H1 (cell line): ENCODE data around the gene SHROOM2. TPM values are rescaled to one million over a fixed set of nuclear protein-coding genes. Genes with fewer than 3 reads are reported as not detected.

Experiments used
- CTCF ChIA-PET: fragments of 300-600 bp; sonication (Branson Sonifier 250); formaldehyde crosslinking; loops from one replicate; lab custom pipeline; 2021; ENCODE audit not compliant: partially characterized antibody; lab: Charles Lee
- POLR2A ChIA-PET: fragments of 300-600 bp; sonication (Branson Sonifier 250); formaldehyde crosslinking; loops from one replicate; lab custom pipeline; 2021; ENCODE audit warnings: inconsistent platforms; ENCODE audit not compliant: partially characterized antibody; lab: Charles Lee
- DNase-seq, 2 experiments: peaks; one replicate each; pipeline versions ENCODE4 v3.0.0 to v3.0.0-alpha.2; 2010 to 2022; ENCODE audit warnings: low spot score in 2 of 2, low read depth in 1 of 2, mixed read lengths in 1 of 2
- FAIRE-seq: peaks from 2 replicates; lab custom pipeline; 2011; peaks lifted over from hg19 to GRCh38; lab: Jason Lieb, UNC
- H2AFZ ChIP-seq: 2 replicates; pipeline ENCODE4 v1.8.1; 2012; ENCODE audit warnings: low read length, inconsistent platforms
- H2AK5ac ChIP-seq: 2 replicates; pipeline ENCODE4 v1.6.1; 2013; ENCODE audit warnings: low read depth, low read length
- H2BK120ac ChIP-seq: replicated peaks from 2 replicates; pipeline ENCODE3; 2013; ENCODE audit warnings: low read depth, low read length, inconsistent platforms
- H2BK12ac ChIP-seq: 2 replicates; pipeline ENCODE4 v1.6.1; 2013; ENCODE audit warnings: low read depth, low read length
- H2BK15ac ChIP-seq: 2 replicates; pipeline ENCODE4 v1.6.1; 2013; ENCODE audit warnings: low read length
- H2BK20ac ChIP-seq: 2 replicates; pipeline ENCODE4 v1.6.1; 2013; ENCODE audit warnings: low read length
- H2BK5ac ChIP-seq: 2 replicates; pipeline ENCODE4 v1.6.1; 2013; ENCODE audit warnings: low read depth, low read length
- H3K14ac ChIP-seq: 2 replicates; pipeline ENCODE4 v1.6.1; 2013; ENCODE audit warnings: inconsistent platforms; ENCODE audit not compliant: insufficient read length
- H3K18ac ChIP-seq: 2 replicates; pipeline ENCODE4 v1.6.1; 2013; ENCODE audit warnings: low read length; ENCODE audit errors: extremely low read depth
- H3K23ac ChIP-seq: 2 replicates; pipeline ENCODE4 v1.6.1; 2013; ENCODE audit warnings: inconsistent platforms; ENCODE audit not compliant: insufficient read length
- H3K23me2 ChIP-seq: 2 replicates; pipeline ENCODE4 v1.6.1; 2013; ENCODE audit warnings: low read depth, low read length
- H3K27ac ChIP-seq: 2 replicates; pipeline ENCODE4 v1.6.1; 2011; ENCODE audit warnings: low read depth, low read length, inconsistent platforms
- H3K27me3 ChIP-seq, 4 experiments: replicated peaks in 1 of 4; 1 replicate in 1 of 4; 2 replicates in 3 of 4; pipeline versions ENCODE4 v1.6.1 to v1.8.1; 2011 to 2013; ENCODE audit warnings: low read length in 3 of 4, mild to moderate bottlenecking in 3 of 4, inconsistent platforms in 2 of 4, mixed read lengths in 2 of 4, moderate library complexity in 1 of 4; ENCODE audit not compliant: control insufficient read depth in 3 of 4, insufficient read depth in 3 of 4; ENCODE audit errors: extremely low read depth in 1 of 4
- H3K36me3 ChIP-seq, 4 experiments: 2 replicates each; pipeline versions ENCODE4 v1.6.1 to v1.8.1; 2011 to 2013; ENCODE audit warnings: mild to moderate bottlenecking in 4 of 4, low read length in 3 of 4, moderate library complexity in 2 of 4, control low read depth in 1 of 4, inconsistent platforms in 1 of 4; ENCODE audit not compliant: insufficient read depth in 4 of 4, control insufficient read depth in 2 of 4
- H3K4ac ChIP-seq: replicated peaks from 2 replicates; pipeline ENCODE3; 2013; ENCODE audit warnings: low read length, low read depth, mixed read lengths, inconsistent platforms; ENCODE audit not compliant: insufficient read length
- H3K4me1 ChIP-seq, 4 experiments: replicated peaks in 1 of 4; 1 replicate in 1 of 4; 2 replicates in 3 of 4; pipeline versions ENCODE4 v1.6.1 to v1.8.1; 2011 to 2013; ENCODE audit warnings: low read length in 3 of 4, inconsistent platforms in 2 of 4, mixed read lengths in 1 of 4; ENCODE audit not compliant: insufficient read depth in 4 of 4, control insufficient read depth in 3 of 4
- H3K4me2 ChIP-seq, 2 experiments: 2 replicates each; pipeline versions ENCODE4 v1.6.1 to v1.8.1; 2011 to 2013; ENCODE audit warnings: low read depth in 2 of 2, low read length in 2 of 2, control low read depth in 1 of 2, inconsistent platforms in 1 of 2, mild to moderate bottlenecking in 1 of 2; ENCODE audit not compliant: insufficient read depth in 1 of 2
- H3K4me3 ChIP-seq, 4 experiments: fragments of 200-600, 300-600 bp in 1 of 4; sonication (generic), shearing (Covaris generic), sonication (Bioruptor Twin) in 1 of 4; 2 replicates each; pipeline versions ENCODE4 v1.5.1 to v1.8.1; 2011 to 2016; ENCODE audit warnings: low read length in 4 of 4, low read depth in 3 of 4, control low read depth in 2 of 4, inconsistent platforms in 2 of 4, mild to moderate bottlenecking in 2 of 4, mixed read lengths in 1 of 4, moderate library complexity in 1 of 4; ENCODE audit not compliant: insufficient read depth in 2 of 4; ENCODE audit errors: extremely low read depth in 1 of 4
- H3K56ac ChIP-seq: replicated peaks from 2 replicates; pipeline ENCODE3; 2013; ENCODE audit warnings: low read depth, mild to moderate bottlenecking, mixed read lengths, low read length, inconsistent platforms; ENCODE audit not compliant: insufficient read length
- H3K79me1 ChIP-seq: 2 replicates; pipeline ENCODE4 v1.6.1; 2013; ENCODE audit warnings: low read depth, low read length, control low read depth
- H3K79me2 ChIP-seq, 2 experiments: 2 replicates each; pipeline versions ENCODE4 v1.6.1 to v1.8.1; 2012 to 2013; ENCODE audit warnings: low read length in 2 of 2, mild to moderate bottlenecking in 2 of 2, inconsistent platforms in 1 of 2; ENCODE audit not compliant: insufficient read depth in 2 of 2, control insufficient read depth in 1 of 2
- H3K9ac ChIP-seq, 4 experiments: replicated peaks in 1 of 4; 1 replicate in 1 of 4; 2 replicates in 3 of 4; pipeline versions ENCODE4 v1.6.1 to v1.8.1; 2011 to 2013; ENCODE audit warnings: low read depth in 3 of 4, low read length in 3 of 4, control low read depth in 2 of 4, mild to moderate bottlenecking in 2 of 4, moderate library complexity in 2 of 4, inconsistent platforms in 1 of 4; ENCODE audit errors: extremely low read depth in 1 of 4
- H3K9me3 ChIP-seq, 2 experiments: 2 replicates each; pipeline versions ENCODE4 v1.6.1 to v1.8.1; 2012 to 2013; ENCODE audit warnings: mild to moderate bottlenecking in 2 of 2, moderate library complexity in 2 of 2, control low read depth in 1 of 2, inconsistent platforms in 1 of 2, low read depth in 1 of 2, low read length in 1 of 2, mixed read lengths in 1 of 2; ENCODE audit not compliant: insufficient read depth in 2 of 2
- H4K20me1 ChIP-seq, 2 experiments: replicated peaks in 1 of 2; 2 replicates each; pipeline versions ENCODE3 to v1.8.1; 2011 to 2013; ENCODE audit warnings: inconsistent platforms in 2 of 2, low read length in 2 of 2, mild to moderate bottlenecking in 1 of 2; ENCODE audit not compliant: insufficient read depth in 2 of 2, control insufficient read depth in 1 of 2
- H4K5ac ChIP-seq: 2 replicates; pipeline ENCODE4 v1.6.1; 2013; ENCODE audit warnings: low read length, low read depth, mixed read lengths, inconsistent platforms; ENCODE audit not compliant: insufficient read length
- H4K8ac ChIP-seq: 2 replicates; pipeline ENCODE4 v1.8.0; 2013; ENCODE audit warnings: mild to moderate bottlenecking, moderate library complexity, low read length, inconsistent platforms; ENCODE audit not compliant: insufficient read depth; ENCODE audit errors: extremely low read depth
- H4K91ac ChIP-seq: replicated peaks from 2 replicates; pipeline ENCODE3; 2013; ENCODE audit warnings: low read length, mixed read lengths, inconsistent platforms; ENCODE audit not compliant: insufficient read length
- BACH1 ChIP-seq: IDR thresholded peaks from 2 replicates; pipeline ENCODE4 v1.6.1; 2012; ENCODE audit warnings: low read length, improper control_type of control experiment
- BCL11A ChIP-seq, 2 experiments: IDR thresholded peaks; one replicate each; pipeline ENCODE4 v1.6.1; 2011; ENCODE audit warnings: low read depth in 2 of 2, low read length in 2 of 2, mild to moderate bottlenecking in 2 of 2
- CHD2 ChIP-seq: IDR thresholded peaks from 2 replicates; pipeline ENCODE4 v1.6.1; 2012; ENCODE audit warnings: low read length, improper control_type of control experiment
- EP300 ChIP-seq, 2 experiments: IDR thresholded peaks; 1 replicate in 1 of 2; 2 replicates in 1 of 2; pipeline ENCODE4 v1.6.1; 2011 to 2012; ENCODE audit warnings: low read depth in 2 of 2, low read length in 2 of 2, mild to moderate bottlenecking in 2 of 2, borderline replicate concordance in 1 of 2, inconsistent platforms in 1 of 2, moderate library complexity in 1 of 2
- EZH2 ChIP-seq: fragments of 200-600 bp; sonication (generic); IDR thresholded peaks from 2 replicates; pipeline ENCODE4 v1.7.1; 2012; ENCODE audit warnings: low read depth, mild to moderate bottlenecking, moderate library complexity, low read length, inconsistent platforms; ENCODE audit not compliant: severe bottlenecking
- HDAC2 ChIP-seq, 2 experiments: fragments of 300-600 bp in 1 of 2; sonication (generic) in 1 of 2; IDR thresholded peaks; 2 replicates each; pipeline ENCODE4 v1.6.1; 2011 to 2012; ENCODE audit warnings: low read depth in 2 of 2, low read length in 2 of 2, mild to moderate bottlenecking in 2 of 2, moderate library complexity in 2 of 2, borderline replicate concordance in 1 of 2, inconsistent platforms in 1 of 2
- HDAC6 ChIP-seq: IDR thresholded peaks from one replicate; pipeline ENCODE4 v1.7.1; 2012; ENCODE audit warnings: low read depth, mild to moderate bottlenecking, inconsistent platforms, low read length, moderate library complexity
- JUND ChIP-seq: IDR thresholded peaks from 2 replicates; pipeline ENCODE4 v1.6.1; 2011; ENCODE audit warnings: mild to moderate bottlenecking, improper control_type of control experiment, low read length
- MAX ChIP-seq: IDR thresholded peaks from 2 replicates; pipeline ENCODE4 v1.6.1; 2012; ENCODE audit warnings: inconsistent platforms
- RNF2 ChIP-seq: fragments of 200-900, 300-1000 bp; sonication (generic); IDR thresholded peaks from 2 replicates; pipeline ENCODE4 v1.7.1; 2016; ENCODE audit warnings: borderline replicate concordance, low read depth, mild to moderate bottlenecking, antibody characterized with exemption, low read length; ENCODE audit not compliant: poor library complexity, severe bottlenecking; ENCODE audit errors: missing control alignments
- RXRA ChIP-seq: IDR thresholded peaks from 2 replicates; pipeline ENCODE4 v1.6.1; 2011; ENCODE audit warnings: low read depth, mild to moderate bottlenecking, low read length, moderate library complexity; ENCODE audit not compliant: insufficient read depth
- SRF ChIP-seq: IDR thresholded peaks from 2 replicates; pipeline ENCODE4 v1.6.1; 2011; ENCODE audit warnings: mild to moderate bottlenecking, low read depth, low read length, moderate library complexity
- ZNF274 ChIP-seq: IDR thresholded peaks from 2 replicates; pipeline ENCODE4 v1.7.0; 2012; ENCODE audit warnings: low read length, borderline replicate concordance; ENCODE audit errors: extremely low read depth
- WGBS, 2 experiments: shearing (Covaris generic) in 1 of 2; methylation state at CpG; one replicate each; pipeline versions ENCODE4 v1.1.6 to v1.1.7; 2013 to 2015; ENCODE audit warnings: low lambda C conversion rate in 2 of 2, mixed read lengths in 2 of 2, inconsistent platforms in 1 of 2, low coverage in 1 of 2, missing lambda C conversion rate in 1 of 2; ENCODE audit not compliant: insufficient replicate concordance in 2 of 2, insufficient coverage in 1 of 2, insufficient read length in 1 of 2; ENCODE audit errors: extremely low coverage in 1 of 2, missing lambda C conversion rate in 1 of 2; 5-methylcytosine and 5-hydroxymethylcytosine counted together
- polyA plus RNA-seq, 7 experiments: library from polyadenylated mRNA; depleted of rRNA in 3 of 7; stranded (reverse) in 5 of 7; unstranded in 2 of 7; fragments of >200 nt in 5 of 7; fragments of 200-250 nt in 2 of 7; gene quantifications; 1 replicate in 5 of 7; 2 replicates in 1 of 7; 4 replicates in 1 of 7; pipeline versions ENCODE4 v1.2.1 to v1.2.3, GENCODE V29; 2011 to 2013; ENCODE audit warnings: missing spikeins in 2 of 7, mixed read lengths in 2 of 7
- total RNA-seq: library from RNA; stranded (reverse); fragmentation: NEBNext Ultra II Directional; extraction: Animal tissue kit (Norgen Biotek cat#: 25700); gene quantifications from 2 replicates; pipeline ENCODE4 v1.2.1, GENCODE V29; 2021

SHROOM2 gene
- total and polyA plus RNA-seq, 2 of the 8 experiments (the other 6 are each of a cell fraction or from before 2014, with no cell fraction given) = 3.4 to 14.2 TPM

GRCh38 chrX:9825966-9826365, 39.7 kb downstream of the SHROOM2 start:
- Histone ChIP-seq H2AK5ac (no peak overlapping the region), H3K4me3 (no peak overlapping the region), H2AFZ (no peak overlapping the region), H3K9me3 (no peaks in the 10 kb centered on the region), H2BK12ac (no peak overlapping the region), H4K8ac (no peak overlapping the region), H2BK120ac (peak overlapping the region; percentile 43), H3K36me3 (no peaks in the 10 kb centered on the region), H4K5ac (no peak overlapping the region), H3K23ac (no peak overlapping the region), H2BK5ac (no peak overlapping the region), H3K9ac (no peak overlapping the region), H3K4me2 (peak overlapping the region in 1 of 2 experiments; percentile 45; a peak in 1 of 4 replicates), H4K20me1 (peaks cover 0 to 2% of the 10 kb centered on the region in 2 experiments), H3K27me3 (no peaks in the 10 kb centered on the region), H4K91ac (no peak overlapping the region), H3K27ac (no peak overlapping the region), H3K23me2 (no peaks in the 10 kb centered on the region), H3K79me1 (peaks cover 1% of the 10 kb centered on the region), H3K18ac (no peak overlapping the region), H2BK20ac (no peak overlapping the region), H3K79me2 (peaks cover 0 to 34% of the 10 kb centered on the region in 2 experiments; a peak in 2 of 4 replicates), H3K56ac (no peak overlapping the region), H3K4me1 (peaks cover 4 to 24% (median 15%) of the 10 kb centered on the region in 4 experiments), H3K14ac (no peak overlapping the region), H2BK15ac (no peak overlapping the region), H3K4ac (no peak overlapping the region)
- DNase-seq = no peak
- WGBS, 2 experiments = 82% methylated on average over 6 of the region's 8 CpGs; no CpG with 5 or more reads in 1 of the 2 experiments
- no peak for FAIRE-seq
- ChIA-PET POLR2A (no interaction called here), CTCF (no interaction called here)
- TF ChIP-seq CHD2 = no peak
- TF ChIP-seq RNF2 = no peak
- TF ChIP-seq MAX = no peak
- no peak for TF ChIP-seq BACH1
- no peak for TF ChIP-seq BCL11A (IDR thresholded peaks at IDR 0.05; ENCODE audit: low read depth in 2 of 2, low read length in 2 of 2)
- TF ChIP-seq ZNF274 = no peak
- TF ChIP-seq EZH2 = no peak
- TF ChIP-seq HDAC2 (IDR thresholded peaks at IDR 0.05; ENCODE audit: borderline replicate concordance in 1 of 2, low read depth in 2 of 2, low read length in 2 of 2) = no peak
- no peak for TF ChIP-seq SRF
- no peak for TF ChIP-seq JUND
- no peak for TF ChIP-seq EP300 (IDR thresholded peaks at IDR 0.05; ENCODE audit: borderline replicate concordance in 1 of 2, low read depth in 2 of 2, low read length in 2 of 2)
- no peak for TF ChIP-seq RXRA
- no peak for TF ChIP-seq HDAC6
